ENCODE data around the gene CRKL.

Gene CRKL

GRCh38 chr22:20873214-20873613, 44.0 kb upstream of the CRKL start:
- H3K79me2 ChIP-seq (ENCODE audit: control insufficient read depth, low read length), result no peaks in the 10 kb centered on the region
- H3K27me3 ChIP-seq (ENCODE audit: control insufficient read depth, low read length), result no peaks in the 10 kb centered on the region
- peaks cover 8% of the 10 kb centered on the region for H3K36me3 ChIP-seq (ENCODE audit: control insufficient read depth, low read length)
- H3F3A ChIP-seq (ENCODE audit: control insufficient read depth, insufficient read depth), result no peaks in the 10 kb centered on the region
- no peaks in the 10 kb centered on the region for H3K4me1 ChIP-seq (ENCODE audit: control insufficient read depth, low read length)
- H3K4me3 ChIP-seq (ENCODE audit: low read length), result no peak overlapping the region
- no peaks in the 10 kb centered on the region for H3K9me2 ChIP-seq (replicated peaks; ENCODE audit: control insufficient read depth, low read length)
- TF ChIP-seq EZH2phosphoT487 (IDR thresholded peaks at IDR 0.05; ENCODE audit: borderline replicate concordance, low read length), result no peak
- H4K20me1 ChIP-seq (ENCODE audit: control insufficient read depth, insufficient read depth, low read depth, low read length), result no peaks in the 10 kb centered on the region
- no peak overlapping the region for H3K4me2 ChIP-seq (ENCODE audit: low read length)
- no peak overlapping the region for H3K27ac ChIP-seq (ENCODE audit: low read depth, low read length)
- no peaks in the 10 kb centered on the region for H3K9me3 ChIP-seq (ENCODE audit: control insufficient read depth, insufficient read depth, low read length)

- H3K27me3 ChIP-seq (ENCODE audit: control insufficient read depth, low read length), result no peaks in the 10 kb centered on the region
- H3K4me3 ChIP-seq (ENCODE audit: low read length), result no peak overlapping the region
- no peak overlapping the region for H3K27ac ChIP-seq (ENCODE audit: low read depth, low read length)
- no peaks in the 10 kb centered on the region for H4K20me1 ChIP-seq (ENCODE audit: control insufficient read depth, insufficient read depth, low read depth, low read length)
- no peaks in the 10 kb centered on the region for H3K9me2 ChIP-seq (replicated peaks; ENCODE audit: control insufficient read depth, low read length)
- H3F3A ChIP-seq (ENCODE audit: control insufficient read depth, insufficient read depth), result no peaks in the 10 kb centered on the region
- H3K4me1 ChIP-seq (ENCODE audit: control insufficient read depth, low read length), result no peaks in the 10 kb centered on the region
- no peaks in the 10 kb centered on the region for H3K79me2 ChIP-seq (ENCODE audit: control insufficient read depth, low read length)
- no peaks in the 10 kb centered on the region for H3K9me3 ChIP-seq (ENCODE audit: control insufficient read depth, insufficient read depth, low read length)
- H3K36me3 ChIP-seq (ENCODE audit: control insufficient read depth, low read length), result peaks cover 6% of the 10 kb centered on the region
- TF ChIP-seq CTCF (IDR thresholded peaks at IDR 0.05; ENCODE audit: low read depth, low read length, poor library complexity, severe bottlenecking), result no peak
- no peak for TF ChIP-seq EZH2phosphoT487 (IDR thresholded peaks at IDR 0.05; ENCODE audit: borderline replicate concordance, low read length)
- H3K4me2 ChIP-seq (ENCODE audit: low read length), result no peak overlapping the region
Observed at GRCh38 chr22:20875296-20875695, 41.9 kb upstream of the CRKL start.

- Histone ChIP-seq H3K27me3 (ENCODE audit: control insufficient read depth, low read length) (no peaks in the 10 kb centered on the region), H3K4me1 (ENCODE audit: control insufficient read depth, low read length) (no peaks in the 10 kb centered on the region), H3K9me3 (ENCODE audit: control insufficient read depth, insufficient read depth, low read length) (no peaks in the 10 kb centered on the region), H3K9me2 (replicated peaks; ENCODE audit: control insufficient read depth, low read length) (no peaks in the 10 kb centered on the region), H3K27ac (ENCODE audit: low read depth, low read length) (no peak overlapping the region), H3K4me3 (ENCODE audit: low read length) (no peak overlapping the region), H4K20me1 (ENCODE audit: control insufficient read depth, insufficient read depth, low read depth, low read length) (no peaks in the 10 kb centered on the region), H3K4me2 (ENCODE audit: low read length) (no peak overlapping the region), H3K36me3 (ENCODE audit: control insufficient read depth, low read length) (peaks cover 14% of the 10 kb centered on the region), H3F3A (ENCODE audit: control insufficient read depth, insufficient read depth) (no peaks in the 10 kb centered on the region), H3K79me2 (ENCODE audit: control insufficient read depth, low read length) (no peaks in the 10 kb centered on the region)
- no peak for TF ChIP-seq EZH2phosphoT487 (IDR thresholded peaks at IDR 0.05; ENCODE audit: borderline replicate concordance, low read length)
- TF ChIP-seq CTCF (IDR thresholded peaks at IDR 0.05; ENCODE audit: low read depth, low read length, poor library complexity, severe bottlenecking), result no peak
Observed at GRCh38 chr22:20877715-20878114, 39.5 kb upstream of the CRKL start.

- TF ChIP-seq CTCF (IDR thresholded peaks at IDR 0.05; ENCODE audit: low read depth, low read length, poor library complexity, severe bottlenecking) (no peak), EZH2phosphoT487 (IDR thresholded peaks at IDR 0.05; ENCODE audit: borderline replicate concordance, low read length) (no peak)
- Histone ChIP-seq H3K27me3 (ENCODE audit: control insufficient read depth, low read length) (no peaks in the 10 kb centered on the region), H3K9me3 (ENCODE audit: control insufficient read depth, insufficient read depth, low read length) (no peaks in the 10 kb centered on the region), H3K4me2 (ENCODE audit: low read length) (no peak overlapping the region), H3K36me3 (ENCODE audit: control insufficient read depth, low read length) (peaks cover 27% of the 10 kb centered on the region), H3K79me2 (ENCODE audit: control insufficient read depth, low read length) (no peaks in the 10 kb centered on the region), H4K20me1 (ENCODE audit: control insufficient read depth, insufficient read depth, low read depth, low read length) (no peaks in the 10 kb centered on the region), H3K4me3 (ENCODE audit: low read length) (no peak overlapping the region), H3K27ac (ENCODE audit: low read depth, low read length) (no peak overlapping the region), H3K4me1 (ENCODE audit: control insufficient read depth, low read length) (no peaks in the 10 kb centered on the region), H3F3A (ENCODE audit: control insufficient read depth, insufficient read depth) (no peaks in the 10 kb centered on the region), H3K9me2 (replicated peaks; ENCODE audit: control insufficient read depth, low read length) (no peaks in the 10 kb centered on the region)
Observed at GRCh38 chr22:20881231-20881630, 36.0 kb upstream of the CRKL start.
